ENCODE results near the gene FNDC10.
A peak's percentile ranks its signal among the peaks of the same experiment; 100 is the strongest.

FNDC10 gene

DNA sequence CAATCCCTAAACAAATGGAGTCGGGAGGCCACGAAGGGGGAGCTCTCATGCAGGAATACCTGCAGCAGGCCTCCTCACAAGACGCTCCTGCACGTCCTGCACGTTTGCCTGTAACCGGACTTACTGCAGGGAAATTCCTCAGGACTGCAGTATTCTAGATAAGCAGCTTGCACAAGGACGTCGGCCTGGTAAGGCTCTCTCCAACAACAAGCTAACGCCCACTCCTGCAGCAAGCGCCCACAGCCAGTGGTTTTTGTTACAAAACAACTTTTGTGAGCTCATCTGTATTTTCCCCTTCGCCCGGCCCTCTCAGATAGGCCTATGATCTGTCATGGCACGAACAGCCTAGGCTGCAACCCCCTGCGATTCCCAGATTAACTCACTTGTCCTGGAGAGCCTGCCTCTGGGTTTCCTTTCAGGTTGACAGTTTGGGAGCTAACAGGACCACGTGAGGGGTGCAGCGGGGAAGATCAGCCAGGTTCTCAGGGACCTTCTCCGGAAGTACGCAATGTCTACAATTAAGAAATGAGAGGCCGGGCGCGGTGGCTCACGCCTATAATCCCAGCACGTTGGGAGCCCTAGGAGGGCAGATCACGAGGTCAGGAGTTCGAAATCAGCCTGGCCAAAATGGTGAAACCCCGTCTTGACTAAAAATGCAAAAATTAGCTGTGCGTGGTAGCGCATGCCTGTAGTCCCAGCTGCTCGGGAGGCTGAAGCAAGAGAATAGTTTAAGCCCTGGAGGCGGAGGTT is 14.4 kb upstream of the FNDC10 start:
- Histone ChIP-seq H3K4me1 (peaks cover 5% of the 10 kb centered on the region; the same call in 1 of the 2 replicates), H3K9me3 (no peaks in the 10 kb centered on the region), H3K4me3 (ENCODE audit: low read depth, low read length) (peak overlapping the region; percentile 74), H3K27me3 (no peaks in the 10 kb centered on the region), H3K36me3 (no peaks in the 10 kb centered on the region)
- peak; percentile 9 for DNase-seq
- TF ChIP-seq, protein P1, sequence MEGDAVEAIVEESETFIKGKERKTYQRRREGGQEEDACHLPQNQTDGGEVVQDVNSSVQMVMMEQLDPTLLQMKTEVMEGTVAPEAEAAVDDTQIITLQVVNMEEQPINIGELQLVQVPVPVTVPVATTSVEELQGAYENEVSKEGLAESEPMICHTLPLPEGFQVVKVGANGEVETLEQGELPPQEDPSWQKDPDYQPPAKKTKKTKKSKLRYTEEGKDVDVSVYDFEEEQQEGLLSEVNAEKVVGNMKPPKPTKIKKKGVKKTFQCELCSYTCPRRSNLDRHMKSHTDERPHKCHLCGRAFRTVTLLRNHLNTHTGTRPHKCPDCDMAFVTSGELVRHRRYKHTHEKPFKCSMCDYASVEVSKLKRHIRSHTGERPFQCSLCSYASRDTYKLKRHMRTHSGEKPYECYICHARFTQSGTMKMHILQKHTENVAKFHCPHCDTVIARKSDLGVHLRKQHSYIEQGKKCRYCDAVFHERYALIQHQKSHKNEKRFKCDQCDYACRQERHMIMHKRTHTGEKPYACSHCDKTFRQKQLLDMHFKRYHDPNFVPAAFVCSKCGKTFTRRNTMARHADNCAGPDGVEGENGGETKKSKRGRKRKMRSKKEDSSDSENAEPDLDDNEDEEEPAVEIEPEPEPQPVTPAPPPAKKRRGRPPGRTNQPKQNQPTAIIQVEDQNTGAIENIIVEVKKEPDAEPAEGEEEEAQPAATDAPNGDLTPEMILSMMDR (IDR thresholded peaks at IDR 0.05; ENCODE audit: low read depth, low read length), result no peak

- H3K4me1 ChIP-seq, result peaks cover 5% of the 10 kb centered on the region; the same call in 1 of the 2 replicates
- peak overlapping the region; percentile 74; the same call in 1 of the 2 replicates for H3K4me3 ChIP-seq (ENCODE audit: low read depth, low read length)
- no peaks in the 10 kb centered on the region for H3K36me3 ChIP-seq
- H3K27me3 ChIP-seq, result no peaks in the 10 kb centered on the region
- no peak for DNase-seq
- TF ChIP-seq, protein P1 (IDR thresholded peaks at IDR 0.05; ENCODE audit: low read depth, low read length), result no peak
- no peaks in the 10 kb centered on the region for H3K9me3 ChIP-seq
These were observed 13.7 kb upstream of the FNDC10 start for GRCh38 chr1:1613509-1614082.

DNA sequence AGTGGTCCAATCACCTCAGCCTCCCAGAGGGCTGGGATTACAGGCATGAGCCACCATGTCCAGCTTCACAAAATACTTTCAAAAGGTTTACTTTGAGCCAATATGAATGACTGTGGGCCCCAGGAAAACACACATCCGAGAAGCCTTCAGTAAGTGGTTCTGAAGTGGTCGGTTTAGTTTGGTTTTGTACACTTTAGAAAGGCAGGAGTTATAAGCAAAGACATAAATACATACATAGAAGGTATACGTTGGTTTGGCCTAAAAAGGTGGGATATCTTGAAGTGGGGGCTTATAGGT is 12.1 kb upstream of the FNDC10 start:
- H3K36me3 ChIP-seq, result no peaks in the 10 kb centered on the region
- TF ChIP-seq, protein P1 (IDR thresholded peaks at IDR 0.05; ENCODE audit: low read depth, low read length), result no peak
- H3K27me3 ChIP-seq, result no peaks in the 10 kb centered on the region
- no peaks in the 10 kb centered on the region for H3K9me3 ChIP-seq
- peaks cover 5% of the 10 kb centered on the region; the same call in 1 of the 2 replicates for H3K4me1 ChIP-seq
- no peak overlapping the region for H3K4me3 ChIP-seq (ENCODE audit: low read depth, low read length)
- DNase-seq, result no peak

- no peak overlapping the region for H3K4me3 ChIP-seq (ENCODE audit: low read depth, low read length)
- H3K36me3 ChIP-seq, result no peaks in the 10 kb centered on the region
- H3K9me3 ChIP-seq, result no peaks in the 10 kb centered on the region
- peaks cover 5% of the 10 kb centered on the region; the same call in 1 of the 2 replicates for H3K4me1 ChIP-seq
- no peaks in the 10 kb centered on the region for H3K27me3 ChIP-seq
- no peak for DNase-seq
- TF ChIP-seq, protein P1 (IDR thresholded peaks at IDR 0.05; ENCODE audit: low read depth, low read length), result no peak
These were observed 10.9 kb upstream of the FNDC10 start for GRCh38 chr1:1610796-1611195.

DNA sequence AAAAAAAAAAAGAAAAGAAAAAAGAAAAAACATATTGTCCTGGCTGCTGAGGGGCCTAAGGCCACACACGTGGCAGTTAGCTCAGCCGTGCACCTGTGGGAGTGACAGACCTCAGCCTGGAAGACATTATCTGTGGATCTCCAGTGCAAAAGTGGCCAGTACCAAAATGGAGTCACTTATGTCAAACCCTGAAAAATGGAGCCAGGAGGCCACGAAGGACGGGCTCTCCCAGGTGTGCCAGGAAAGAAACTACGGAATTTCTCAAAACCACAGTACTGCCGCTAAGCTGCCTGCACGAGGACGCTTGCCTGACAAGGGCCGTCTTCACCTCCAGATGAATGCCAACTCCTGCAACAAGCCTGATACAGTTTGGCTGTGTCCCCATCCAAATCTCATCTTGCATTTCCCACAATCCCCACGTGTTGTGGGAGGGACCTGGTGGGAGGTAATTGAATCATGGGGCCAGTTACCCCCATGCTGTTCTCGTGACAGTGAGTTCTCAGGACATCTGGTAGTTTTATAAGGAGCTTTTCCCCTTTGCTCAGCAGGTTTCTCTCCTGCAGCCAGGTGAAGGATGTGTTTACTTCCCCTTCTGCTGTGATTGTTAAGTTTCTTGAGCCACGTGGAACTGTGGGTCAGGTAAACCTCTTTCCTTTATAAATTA is 10.0 kb upstream of the FNDC10 start:
- peak; percentile 35 for DNase-seq
- no peaks in the 10 kb centered on the region for H3K27me3 ChIP-seq
- TF ChIP-seq, protein P1 (IDR thresholded peaks at IDR 0.05; ENCODE audit: low read depth, low read length), result no peak
- H3K36me3 ChIP-seq, result no peaks in the 10 kb centered on the region
- no peaks in the 10 kb centered on the region for H3K9me3 ChIP-seq
- peaks cover 5% of the 10 kb centered on the region; the same call in 1 of the 2 replicates for H3K4me1 ChIP-seq
- no peak overlapping the region for H3K4me3 ChIP-seq (ENCODE audit: low read depth, low read length)

GRCh38 chr1:1606232-1606631 is 6.3 kb upstream of the FNDC10 start:
- H3K27me3 ChIP-seq, result no peaks in the 10 kb centered on the region
- no peaks in the 10 kb centered on the region for H3K9me3 ChIP-seq
- H3K4me1 ChIP-seq, result peaks cover 15% of the 10 kb centered on the region
- TF ChIP-seq, protein P1 (IDR thresholded peaks at IDR 0.05; ENCODE audit: low read depth, low read length), result no peak
- peak; percentile 13 for DNase-seq
- no peaks in the 10 kb centered on the region for H3K36me3 ChIP-seq
- no peak overlapping the region for H3K4me3 ChIP-seq (ENCODE audit: low read depth, low read length)
